Measurements from ENCODE around the gene SCN9A.

- TF ChIP-seq EZH2 (IDR thresholded peaks at IDR 0.05; ENCODE audit: insufficient read depth, low read length) (no peak), CTCF (IDR thresholded peaks at IDR 0.05; ENCODE audit: insufficient read depth, low read depth, low read length) (no peak)
Observed at GRCh38 chr2:166269322-166269721, 106.4 kb downstream of the SCN9A start.
